Frontal cortex (tissue), 4 donors: ENCODE results near the gene TTC4. TPM values are rescaled to one million over a fixed set of nuclear protein-coding genes. Genes with fewer than 3 reads are reported as not detected.

Experiments
- DNase-seq, 2 donors: peaks; one replicate each; pipeline ENCODE4 v3.0.0; 2012; ENCODE audit warnings: low spot score in 2 of 2
- FAIRE-seq: peaks from 2 replicates; lab custom pipeline; 2012; peaks lifted over from hg19 to GRCh38; lab: Jason Lieb, UNC
- total RNA-seq: library from RNA; depleted of rRNA; stranded (reverse); fragments of >200 nt; gene quantifications from one replicate; pipeline ENCODE4 v1.2.3, GENCODE V29; 2014
- donor health status: control.
- donor health status: control.
- donor health status: control.

The TTC4 gene
- total RNA-seq, 1 donor from 2014 or later: 20.0 TPM

GRCh38 chr1:54701066-54701465, 14.6 kb upstream of the TTC4 start:
- DNase-seq (no peak), FAIRE-seq (no peak)

DNA sequence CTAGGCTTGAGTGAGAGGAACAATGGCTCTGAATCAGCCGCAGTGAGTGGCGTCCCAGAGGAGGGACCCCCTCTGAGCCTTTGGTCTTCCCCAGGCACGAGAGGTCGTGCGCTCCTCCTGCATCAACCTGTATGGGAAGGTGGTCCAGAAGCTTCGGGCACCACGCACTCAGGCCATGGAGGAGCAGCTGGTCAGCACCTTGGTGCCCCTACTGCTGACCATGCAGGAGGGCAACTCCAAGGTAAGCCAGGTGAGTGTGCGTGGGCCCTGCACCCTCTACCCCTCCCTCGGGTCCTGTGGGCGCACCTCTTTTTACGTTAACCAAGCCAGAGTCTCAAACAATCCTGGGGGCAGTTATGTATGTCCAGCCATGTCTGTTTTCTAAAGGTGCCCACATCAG, 13.7 kb upstream of the TTC4 start:
- DNase-seq: no peak

GRCh38 chr1:54703471-54703870, 12.2 kb upstream of the TTC4 start:
- FAIRE-seq (no peak), DNase-seq (no peak)

More for the DNA sequence above, 13.7 kb upstream of the TTC4 start:
- no peak for FAIRE-seq

- DNase-seq (no peak), FAIRE-seq (no peak)
Observed at GRCh38 chr1:54705153-54705552, 10.5 kb upstream of the TTC4 start.

DNA sequence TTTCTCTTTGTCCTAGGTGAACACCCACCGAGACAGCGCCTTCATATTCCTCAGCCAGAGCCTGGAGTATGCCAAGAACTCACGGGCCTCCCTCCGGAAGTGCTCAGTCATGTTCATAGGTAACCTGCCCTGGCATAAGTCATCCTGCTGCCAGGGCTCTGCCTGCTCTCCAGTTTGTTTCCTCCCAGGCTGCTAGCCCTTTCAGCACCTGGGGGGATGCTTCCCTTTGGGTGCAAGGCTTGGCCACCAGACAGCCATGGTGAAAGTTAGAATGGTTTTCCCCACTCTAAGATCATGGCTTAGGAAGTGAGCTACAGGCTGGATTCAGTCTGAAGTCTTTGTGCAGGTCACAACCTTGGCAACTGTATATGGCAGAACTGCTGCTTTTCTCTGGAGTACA, 9.2 kb upstream of the TTC4 start:
- DNase-seq (no peak), FAIRE-seq (no peak)

DNA sequence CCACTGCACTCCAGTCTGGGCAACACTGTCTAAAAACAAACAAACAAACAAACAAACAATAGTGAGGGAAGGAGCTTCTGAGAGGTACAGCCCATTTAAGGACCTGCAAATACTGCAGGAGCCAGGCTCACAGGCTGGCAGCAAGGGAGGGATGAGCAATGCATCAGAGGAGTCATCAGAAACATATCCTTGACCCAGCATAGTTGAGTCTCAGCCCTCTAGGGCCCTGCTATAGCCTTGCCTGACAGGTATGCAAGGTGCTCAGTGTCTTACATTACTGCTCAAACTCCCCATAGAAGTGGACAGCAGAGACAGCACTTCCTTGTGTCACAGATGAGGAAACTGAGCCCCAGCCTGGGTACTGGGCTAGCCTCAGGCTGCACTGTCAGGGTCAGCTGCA, 7.3 kb upstream of the TTC4 start:
- FAIRE-seq: no peak
- no peak for DNase-seq

DNA sequence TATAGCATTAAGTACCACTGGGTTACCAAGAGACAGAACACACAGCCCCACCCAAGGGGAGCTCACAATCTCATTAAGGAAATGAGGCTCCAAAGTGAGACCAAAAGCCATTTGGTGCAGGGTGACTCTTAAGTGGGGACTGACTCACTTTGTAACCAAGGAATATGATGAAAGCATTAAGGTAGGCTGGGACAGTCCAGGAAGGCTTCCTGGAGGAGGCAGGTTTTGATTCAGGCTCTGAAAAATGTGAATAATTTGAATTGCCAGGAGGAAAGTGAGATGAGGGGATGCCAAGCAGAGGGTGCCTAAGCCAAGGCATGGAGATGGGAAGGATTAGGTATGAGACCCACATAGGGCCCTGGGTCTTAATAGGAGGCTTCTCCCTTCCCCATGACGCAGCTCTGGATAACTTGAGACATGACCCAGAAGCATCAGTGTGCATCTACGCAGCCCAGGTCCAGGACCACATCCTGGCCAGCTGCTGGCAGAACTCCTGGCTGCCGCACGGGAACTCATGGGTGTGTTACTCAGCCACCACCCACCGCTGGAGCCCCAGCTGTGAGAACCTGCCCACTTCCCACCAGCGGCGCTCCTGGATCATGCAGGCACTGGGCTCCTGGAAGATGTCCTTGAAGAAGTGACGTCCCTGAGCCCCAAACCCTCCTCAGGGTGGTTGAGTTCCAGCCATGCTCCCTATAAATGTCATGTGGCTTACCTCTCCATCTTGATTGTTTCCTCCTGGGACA, 5.9 kb upstream of the TTC4 start:
- DNase-seq (no peak), FAIRE-seq (no peak)

- DNase-seq (no peak), FAIRE-seq (no peak)
Observed at GRCh38 chr1:54710434-54710833, 5.2 kb upstream of the TTC4 start.

- FAIRE-seq: no peak
Observed at GRCh38 chr1:54710841-54711240, 4.8 kb upstream of the TTC4 start.

DNA sequence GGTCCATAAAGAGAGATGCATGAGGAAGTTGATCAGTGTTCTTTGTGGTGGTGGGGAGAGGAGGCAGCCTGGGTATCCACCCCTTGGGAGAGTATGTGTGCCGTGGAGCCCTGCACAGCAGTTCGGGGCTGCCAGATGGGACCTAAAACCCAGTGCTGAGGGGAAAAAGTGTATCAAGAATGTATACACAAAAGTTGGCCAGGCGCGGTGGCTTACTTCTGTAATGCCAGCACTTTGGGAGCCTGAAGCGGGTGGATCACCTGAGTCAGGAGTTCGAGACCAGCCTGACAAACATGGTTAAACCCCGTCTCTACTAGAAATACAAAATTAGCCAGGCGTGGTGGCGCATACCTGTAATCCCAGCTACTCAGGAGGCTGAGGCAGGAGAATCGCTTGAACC, 4.1 kb upstream of the TTC4 start:
- DNase-seq: no peak
- no peak for FAIRE-seq

More at GRCh38 chr1:54710841-54711240, 4.8 kb upstream of the TTC4 start:
- no peak for DNase-seq

DNA sequence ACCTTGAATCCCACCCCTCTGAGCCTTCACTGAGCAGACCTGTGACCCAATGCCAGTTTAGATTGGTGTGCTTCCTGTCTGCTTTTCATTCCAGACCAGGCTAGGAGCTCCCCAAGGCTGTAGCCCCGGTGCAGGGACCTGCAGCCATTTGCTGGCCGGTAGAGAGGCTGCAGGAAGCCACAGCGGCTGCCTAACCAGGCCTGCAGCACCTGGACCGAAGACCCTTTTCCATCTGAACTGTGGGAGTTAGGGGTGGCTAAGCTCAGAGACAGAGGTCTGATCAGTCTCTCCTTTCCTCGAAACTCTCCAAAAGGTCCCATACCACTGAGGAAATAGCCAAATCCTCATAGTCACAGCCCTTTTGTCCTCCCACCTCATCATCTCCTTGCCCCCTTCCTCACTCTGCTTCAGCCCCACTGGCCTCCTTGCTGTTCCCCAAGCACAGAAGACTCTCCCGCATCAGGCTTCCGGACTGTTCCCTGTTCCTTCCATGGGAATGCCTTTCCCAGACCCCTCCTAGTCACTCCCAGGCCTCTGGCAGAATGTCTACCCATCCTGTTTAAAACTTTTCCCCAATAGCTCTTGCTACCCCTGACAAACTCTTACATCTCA, 674 bp upstream of the TTC4 start:
- DNase-seq (no peak), FAIRE-seq (no peak)

- FAIRE-seq (no peak), DNase-seq (no peak)
Observed at GRCh38 chr1:54716299-54717047, 812 bp downstream of the TTC4 start.

- FAIRE-seq (no peak), DNase-seq (no peak)
Observed at GRCh38 chr1:54721719-54722118, 6.1 kb downstream of the TTC4 start.

DNA sequence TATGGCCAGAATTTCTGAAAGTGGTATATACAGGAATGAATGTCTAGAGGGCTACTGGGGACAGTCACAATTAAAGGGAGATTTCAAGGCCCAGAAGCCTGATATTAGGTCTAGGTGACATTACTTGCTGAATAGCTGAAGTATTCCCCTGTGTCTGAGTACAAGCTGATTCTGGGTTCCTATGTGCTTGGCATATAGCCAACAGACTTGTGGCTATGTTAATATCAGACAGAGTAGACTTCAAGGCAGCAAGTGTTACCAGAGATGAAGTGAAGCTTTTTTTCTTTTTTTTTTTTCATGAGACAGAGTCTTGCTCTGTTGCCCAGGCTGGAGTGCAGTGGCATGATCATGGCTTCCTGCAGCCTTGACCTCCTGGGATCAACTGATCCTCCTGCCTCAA, 8.3 kb downstream of the TTC4 start:
- no peak for DNase-seq
- FAIRE-seq: no peak

- no peak for FAIRE-seq
Observed at GRCh38 chr1:54724771-54725170, 9.1 kb downstream of the TTC4 start.

GRCh38 chr1:54728027-54728426, 12.4 kb downstream of the TTC4 start:
- no peak for FAIRE-seq
- DNase-seq: no peak

More at GRCh38 chr1:54724771-54725170, 9.1 kb downstream of the TTC4 start:
- DNase-seq: no peak

- DNase-seq (no peak), FAIRE-seq (no peak)
Observed at GRCh38 chr1:54736685-54737084, 21.0 kb downstream of the TTC4 start.

DNA sequence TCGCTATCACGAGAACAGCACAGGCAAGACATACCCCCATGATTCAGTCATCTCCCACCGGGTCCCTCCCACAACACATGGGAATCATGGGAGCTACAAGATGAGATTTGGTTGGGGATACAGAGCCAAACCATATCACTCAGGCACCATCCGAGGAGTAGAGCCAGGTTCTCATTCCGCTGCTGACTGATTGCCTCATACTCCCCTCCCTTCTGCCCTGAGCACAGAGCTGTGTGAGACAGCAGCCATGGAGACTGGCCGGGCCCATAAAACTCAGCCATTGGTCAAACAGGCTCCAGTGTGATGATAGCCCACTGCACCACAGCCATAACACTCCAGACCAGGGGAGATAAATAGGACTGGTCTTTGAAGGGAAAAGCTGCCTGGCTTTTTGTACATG, 22.6 kb downstream of the TTC4 start:
- no peak for DNase-seq
- no peak for FAIRE-seq

GRCh38 chr1:54741531-54741930, 25.9 kb downstream of the TTC4 start:
- no peak for FAIRE-seq
- no peak for DNase-seq

GRCh38 chr1:54742282-54742681, 26.6 kb downstream of the TTC4 start:
- FAIRE-seq: no peak

More at GRCh38 chr1:54742282-54742681, 26.6 kb downstream of the TTC4 start:
- DNase-seq: no peak
